Esophagus squamous epithelium (tissue), 4 donors: ENCODE results near the gene DHCR7.

Experiments used
- POLR2A ChIP-seq, 4 donors: fragments of 450-650 bp; IDR thresholded peaks; one replicate each; pipeline ENCODE4 v1.6.1; 2017; ENCODE audit warnings: antibody characterized with exemption in 4 of 4, mild to moderate bottlenecking in 4 of 4, moderate library complexity in 3 of 4
- TF ChIP-seq, protein P1 (sequence below), 6 experiments: fragments of 450-650 bp in 4 of 6; fragments of 200-600 bp in 2 of 6; sonication (generic) in 2 of 6; IDR thresholded peaks; one replicate each; pipeline ENCODE4 v1.5.1; 2016 to 2019; ENCODE audit warnings: antibody characterized with exemption in 6 of 6, mild to moderate bottlenecking in 4 of 6, moderate library complexity in 4 of 6

DNA sequence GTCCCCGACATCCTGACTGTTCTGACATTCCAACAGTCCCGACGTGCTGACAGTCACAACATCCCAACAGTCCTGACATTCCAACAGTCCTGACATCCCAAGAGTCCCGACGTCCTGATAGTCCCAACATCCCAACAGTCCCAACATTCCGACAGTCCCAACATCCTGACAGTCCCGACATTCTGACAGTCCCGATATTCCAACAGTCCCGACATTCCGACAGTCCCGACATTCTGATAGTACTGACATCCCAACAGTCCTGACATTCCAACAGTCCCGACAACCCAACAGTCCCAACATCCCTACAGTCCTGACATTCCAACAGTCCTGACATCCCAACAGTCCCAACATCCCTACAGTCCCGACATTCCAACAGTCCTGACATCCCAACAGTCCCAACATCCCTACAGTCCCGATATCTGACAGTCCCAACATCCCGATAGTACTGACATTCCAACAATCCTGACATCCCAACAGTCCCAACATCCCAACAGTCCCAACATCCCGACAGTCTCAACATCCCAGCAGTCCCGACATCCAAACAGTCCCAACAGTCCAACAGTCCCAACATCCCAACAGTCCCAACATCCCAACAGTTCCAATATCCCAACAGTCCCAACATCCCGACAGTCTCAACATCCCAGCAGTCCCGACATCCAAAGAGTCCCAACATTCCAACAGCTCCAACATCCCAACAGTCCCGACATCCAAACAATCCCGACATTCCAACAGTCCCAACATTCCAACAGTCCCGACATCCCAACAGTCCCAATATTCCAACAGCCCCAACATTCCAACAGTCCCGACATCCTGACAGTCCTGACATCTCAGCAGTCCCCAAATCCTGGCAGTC lies 60.2 kb downstream of the DHCR7 start:
- TF ChIP-seq, protein P1, sequence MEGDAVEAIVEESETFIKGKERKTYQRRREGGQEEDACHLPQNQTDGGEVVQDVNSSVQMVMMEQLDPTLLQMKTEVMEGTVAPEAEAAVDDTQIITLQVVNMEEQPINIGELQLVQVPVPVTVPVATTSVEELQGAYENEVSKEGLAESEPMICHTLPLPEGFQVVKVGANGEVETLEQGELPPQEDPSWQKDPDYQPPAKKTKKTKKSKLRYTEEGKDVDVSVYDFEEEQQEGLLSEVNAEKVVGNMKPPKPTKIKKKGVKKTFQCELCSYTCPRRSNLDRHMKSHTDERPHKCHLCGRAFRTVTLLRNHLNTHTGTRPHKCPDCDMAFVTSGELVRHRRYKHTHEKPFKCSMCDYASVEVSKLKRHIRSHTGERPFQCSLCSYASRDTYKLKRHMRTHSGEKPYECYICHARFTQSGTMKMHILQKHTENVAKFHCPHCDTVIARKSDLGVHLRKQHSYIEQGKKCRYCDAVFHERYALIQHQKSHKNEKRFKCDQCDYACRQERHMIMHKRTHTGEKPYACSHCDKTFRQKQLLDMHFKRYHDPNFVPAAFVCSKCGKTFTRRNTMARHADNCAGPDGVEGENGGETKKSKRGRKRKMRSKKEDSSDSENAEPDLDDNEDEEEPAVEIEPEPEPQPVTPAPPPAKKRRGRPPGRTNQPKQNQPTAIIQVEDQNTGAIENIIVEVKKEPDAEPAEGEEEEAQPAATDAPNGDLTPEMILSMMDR (IDR thresholded peaks at IDR 0.05), result no peak
- no peak for TF ChIP-seq POLR2A (IDR thresholded peaks at IDR 0.05)
